ENCODE measurements around the gene TMEM221. TPM values are rescaled to one million over a fixed set of nuclear protein-coding genes. Genes with fewer than 3 reads are reported as not detected.
"Not testable (repeated sequence)": the region's sequence is repeated elsewhere in the genome, so short reads cannot be mapped to it uniquely, and the experiment has no call there.

Gene TMEM221
- total RNA-seq, 4 donors from 2014 or later, result not detected

DNA sequence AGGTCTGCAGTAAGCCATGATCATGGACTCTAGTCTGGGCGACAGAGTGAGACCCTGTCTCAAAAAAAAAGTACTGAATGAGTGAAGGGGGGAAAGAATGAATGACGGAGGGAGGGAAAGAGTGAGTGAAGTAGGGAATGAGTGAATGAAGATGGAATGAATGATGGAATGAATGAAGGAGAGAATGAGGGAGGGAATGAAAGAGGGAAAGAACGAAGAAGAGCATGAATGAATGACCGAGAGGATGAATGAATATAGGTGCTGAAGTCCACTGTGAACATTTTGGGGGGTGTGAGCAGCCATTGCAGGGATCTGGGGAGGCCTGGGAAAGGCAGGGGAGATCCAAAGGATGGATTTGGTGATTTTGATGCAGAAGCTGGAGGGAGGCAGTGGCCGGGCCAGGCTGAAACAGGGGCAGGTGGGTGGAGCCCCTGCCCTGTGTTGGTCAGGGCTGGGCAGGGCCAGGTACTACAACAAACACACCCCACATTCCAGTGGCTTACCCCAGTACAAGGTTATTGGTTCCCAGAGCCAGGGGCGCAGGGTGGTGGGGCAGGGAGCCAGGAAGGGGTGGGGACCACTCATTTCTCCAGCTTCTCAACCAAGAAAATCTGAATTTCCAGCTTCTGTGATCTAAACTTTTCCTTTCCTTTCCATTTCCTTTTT is 36.2 kb upstream of the TMEM221 start:
- no peak overlapping the region for H3K4me3 ChIP-seq
- TF ChIP-seq, protein P1, sequence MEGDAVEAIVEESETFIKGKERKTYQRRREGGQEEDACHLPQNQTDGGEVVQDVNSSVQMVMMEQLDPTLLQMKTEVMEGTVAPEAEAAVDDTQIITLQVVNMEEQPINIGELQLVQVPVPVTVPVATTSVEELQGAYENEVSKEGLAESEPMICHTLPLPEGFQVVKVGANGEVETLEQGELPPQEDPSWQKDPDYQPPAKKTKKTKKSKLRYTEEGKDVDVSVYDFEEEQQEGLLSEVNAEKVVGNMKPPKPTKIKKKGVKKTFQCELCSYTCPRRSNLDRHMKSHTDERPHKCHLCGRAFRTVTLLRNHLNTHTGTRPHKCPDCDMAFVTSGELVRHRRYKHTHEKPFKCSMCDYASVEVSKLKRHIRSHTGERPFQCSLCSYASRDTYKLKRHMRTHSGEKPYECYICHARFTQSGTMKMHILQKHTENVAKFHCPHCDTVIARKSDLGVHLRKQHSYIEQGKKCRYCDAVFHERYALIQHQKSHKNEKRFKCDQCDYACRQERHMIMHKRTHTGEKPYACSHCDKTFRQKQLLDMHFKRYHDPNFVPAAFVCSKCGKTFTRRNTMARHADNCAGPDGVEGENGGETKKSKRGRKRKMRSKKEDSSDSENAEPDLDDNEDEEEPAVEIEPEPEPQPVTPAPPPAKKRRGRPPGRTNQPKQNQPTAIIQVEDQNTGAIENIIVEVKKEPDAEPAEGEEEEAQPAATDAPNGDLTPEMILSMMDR (IDR thresholded peaks at IDR 0.05), result no peak
- TF ChIP-seq POLR2A (IDR thresholded peaks at IDR 0.05), result no peak
- DNase-seq, result no peak
- peaks cover 0 to 17% (median 8%) of the 10 kb centered on the region in 4 donors for H3K4me1 ChIP-seq
- H3K27ac ChIP-seq, result no peak overlapping the region
- no peaks in the 10 kb centered on the region for H3K27me3 ChIP-seq
- no peaks in the 10 kb centered on the region for H3K36me3 ChIP-seq
- no peaks in the 10 kb centered on the region for H3K9me3 ChIP-seq

DNA sequence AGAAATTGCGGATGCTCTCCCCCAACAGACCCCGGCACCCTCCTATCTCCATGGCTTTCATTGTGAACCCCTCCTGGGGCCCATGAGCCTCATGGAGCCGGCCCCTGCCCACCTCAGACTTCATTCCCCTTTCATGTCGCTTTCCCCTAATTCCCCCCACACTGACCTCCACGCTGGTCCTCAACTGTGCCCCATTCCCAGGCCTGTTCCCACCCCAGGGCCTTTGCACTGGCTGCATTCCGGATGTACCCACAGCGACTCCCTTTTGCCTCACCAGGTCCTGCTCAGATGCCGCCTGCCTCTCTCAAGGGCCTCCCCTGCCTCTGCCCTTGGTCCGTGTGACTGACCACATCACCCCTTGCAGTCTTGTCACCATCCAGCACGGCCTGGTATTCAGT is 35.1 kb upstream of the TMEM221 start:
- no peaks in the 10 kb centered on the region for H3K9me3 ChIP-seq
- no peak overlapping the region for H3K4me3 ChIP-seq
- no peak overlapping the region for H3K27ac ChIP-seq
- H3K27me3 ChIP-seq, result no peaks in the 10 kb centered on the region
- DNase-seq, result no peak
- TF ChIP-seq, protein P1 (IDR thresholded peaks at IDR 0.05), result no peak
- TF ChIP-seq POLR2A (IDR thresholded peaks at IDR 0.05), result no peak
- H3K4me1 ChIP-seq, result peaks cover 0 to 12% (median 6%) of the 10 kb centered on the region in 4 donors
- H3K36me3 ChIP-seq, result no peaks in the 10 kb centered on the region

DNA sequence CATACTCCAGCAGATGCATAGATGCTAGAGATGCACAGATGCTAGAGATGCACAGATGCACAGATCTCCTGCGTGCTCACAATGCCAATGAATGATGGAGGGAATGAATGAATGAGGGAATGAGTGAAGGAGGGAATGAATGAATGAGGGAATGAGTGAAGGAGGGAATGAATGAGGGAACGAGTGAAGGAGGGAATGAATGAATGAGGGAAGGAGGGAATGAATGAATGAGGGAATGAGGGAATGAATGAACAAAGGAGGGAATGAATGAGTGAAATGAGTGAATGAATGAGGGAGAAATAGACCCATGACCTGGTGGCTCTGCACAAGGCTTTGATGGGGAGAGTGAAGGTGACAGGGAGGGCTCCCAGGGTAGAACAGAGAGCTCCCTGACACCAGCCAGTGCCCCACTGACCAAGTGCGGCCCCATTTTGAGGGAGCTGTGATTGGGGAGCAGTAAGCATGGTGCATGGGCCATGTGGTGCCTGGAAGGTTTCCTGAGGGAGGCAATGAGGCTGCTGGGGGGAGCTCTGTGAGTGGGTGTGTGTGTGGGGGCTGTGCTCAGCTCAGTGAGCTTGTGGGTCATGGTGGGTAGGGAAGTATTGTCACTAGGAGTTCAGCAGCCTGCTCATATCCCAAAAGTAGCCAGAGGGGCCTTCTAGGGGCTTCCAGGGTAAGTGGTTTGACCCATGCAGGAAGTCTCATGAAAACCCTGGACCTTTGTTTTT is 34.6 kb upstream of the TMEM221 start:
- no peaks in the 10 kb centered on the region for H3K36me3 ChIP-seq
- TF ChIP-seq POLR2A (IDR thresholded peaks at IDR 0.05), result no peak
- TF ChIP-seq, protein P1 (IDR thresholded peaks at IDR 0.05), result no peak
- H3K4me1 ChIP-seq, result peaks cover 0 to 7% (median 1%) of the 10 kb centered on the region in 4 donors
- DNase-seq, result no peak
- no peak overlapping the region for H3K4me3 ChIP-seq
- H3K27me3 ChIP-seq, result no peaks in the 10 kb centered on the region
- H3K27ac ChIP-seq, result no peak overlapping the region
- H3K9me3 ChIP-seq, result no peaks in the 10 kb centered on the region

- Histone ChIP-seq H3K27me3 (no peaks in the 10 kb centered on the region), H3K4me1 (no peaks in the 10 kb centered on the region), H3K27ac (no peak overlapping the region), H3K9me3 (no peaks in the 10 kb centered on the region), H3K36me3 (no peaks in the 10 kb centered on the region), H3K4me3 (no peak overlapping the region)
- DNase-seq, result no peak
- TF ChIP-seq POLR2A (IDR thresholded peaks at IDR 0.05), result no peak
Observed at GRCh38 chr19:17481986-17482385, 33.5 kb upstream of the TMEM221 start.

GRCh38 chr19:17479325-17479791 is 30.9 kb upstream of the TMEM221 start:
- Histone ChIP-seq H3K4me1 (peaks cover 0 to 6% (median 0%) of the 10 kb centered on the region in 4 donors), H3K36me3 (no peaks in the 10 kb centered on the region), H3K4me3 (no peak overlapping the region), H3K27ac (no peak overlapping the region), H3K9me3 (no peaks in the 10 kb centered on the region), H3K27me3 (no peaks in the 10 kb centered on the region)
- no peak for DNase-seq
- TF ChIP-seq, protein P1 (IDR thresholded peaks at IDR 0.05), result no peak
- no peak for TF ChIP-seq POLR2A (IDR thresholded peaks at IDR 0.05)

DNA sequence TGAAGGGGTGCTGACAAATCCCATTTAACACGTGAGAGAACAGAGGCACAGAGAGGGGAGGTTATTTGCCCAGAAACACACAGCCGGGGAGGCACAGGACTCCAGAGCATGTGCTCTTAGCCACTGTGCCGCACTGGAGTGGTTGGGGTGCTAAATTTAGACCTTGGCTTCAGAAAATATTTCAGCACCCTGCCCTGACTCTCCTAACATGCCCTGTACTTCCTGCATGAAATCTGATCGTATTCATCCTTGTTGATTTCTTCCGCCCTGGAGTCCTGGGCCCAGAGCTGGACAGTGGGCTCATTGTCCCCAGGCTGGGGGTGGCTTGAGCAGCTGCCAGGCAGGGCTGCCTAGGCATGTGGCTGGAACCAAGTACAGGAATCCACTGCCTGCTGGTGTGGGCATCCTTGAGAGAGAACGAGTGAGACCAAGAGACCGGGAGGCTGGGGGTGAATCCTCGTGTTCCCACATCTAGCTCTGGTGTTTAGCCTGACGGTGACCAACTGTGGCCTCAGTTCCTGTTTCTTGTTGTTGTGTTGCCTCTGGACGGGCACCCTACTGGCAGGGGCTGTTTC is 27.2 kb upstream of the TMEM221 start:
- DNase-seq, result no peak
- Histone ChIP-seq H3K27me3 (no peaks in the 10 kb centered on the region), H3K27ac (peak overlapping the region in 2 of 4 donors; percentile 25 to 31), H3K4me1 (peaks cover 0 to 19% (median 2%) of the 10 kb centered on the region in 4 donors), H3K4me3 (no peak overlapping the region), H3K9me3 (no peaks in the 10 kb centered on the region), H3K36me3 (no peaks in the 10 kb centered on the region)
- TF ChIP-seq POLR2A (IDR thresholded peaks at IDR 0.05), result no peak

DNA sequence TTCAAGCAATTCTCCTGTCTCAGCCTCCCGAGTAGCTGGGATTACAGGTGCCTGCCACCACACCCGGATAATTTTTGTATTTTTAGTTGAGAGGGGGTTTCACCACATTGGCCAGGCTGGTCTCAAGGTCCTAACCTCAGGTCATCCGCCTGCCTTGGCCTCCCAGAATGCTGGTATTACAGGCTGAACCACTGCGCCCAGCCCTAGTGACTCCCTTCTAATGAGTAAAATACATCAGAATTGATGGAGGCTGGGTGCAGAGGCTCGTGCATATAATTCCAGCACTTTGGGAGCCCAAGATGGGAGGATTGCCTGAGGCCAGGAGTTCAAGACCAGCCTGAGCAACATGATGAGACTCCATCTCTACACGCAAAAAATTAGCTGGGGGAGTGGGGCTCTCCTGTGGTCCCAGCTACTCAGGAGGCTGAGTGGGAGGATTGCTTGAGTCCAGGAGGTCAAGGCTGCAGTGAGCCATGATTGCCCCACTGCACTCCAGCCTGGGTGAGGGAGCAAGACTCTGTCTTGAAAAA is 26.6 kb upstream of the TMEM221 start:
- Histone ChIP-seq H3K4me1 (peaks cover 0 to 20% (median 3%) of the 10 kb centered on the region in 4 donors), H3K27ac (peak overlapping the region in 2 of 4 donors; percentile 25 to 31)
- not testable (repeated sequence) for H3K4me3 ChIP-seq, DNase-seq, H3K27me3 ChIP-seq, H3K9me3 ChIP-seq, H3K36me3 ChIP-seq
